ENCODE data around the gene MORN1.

DNA sequence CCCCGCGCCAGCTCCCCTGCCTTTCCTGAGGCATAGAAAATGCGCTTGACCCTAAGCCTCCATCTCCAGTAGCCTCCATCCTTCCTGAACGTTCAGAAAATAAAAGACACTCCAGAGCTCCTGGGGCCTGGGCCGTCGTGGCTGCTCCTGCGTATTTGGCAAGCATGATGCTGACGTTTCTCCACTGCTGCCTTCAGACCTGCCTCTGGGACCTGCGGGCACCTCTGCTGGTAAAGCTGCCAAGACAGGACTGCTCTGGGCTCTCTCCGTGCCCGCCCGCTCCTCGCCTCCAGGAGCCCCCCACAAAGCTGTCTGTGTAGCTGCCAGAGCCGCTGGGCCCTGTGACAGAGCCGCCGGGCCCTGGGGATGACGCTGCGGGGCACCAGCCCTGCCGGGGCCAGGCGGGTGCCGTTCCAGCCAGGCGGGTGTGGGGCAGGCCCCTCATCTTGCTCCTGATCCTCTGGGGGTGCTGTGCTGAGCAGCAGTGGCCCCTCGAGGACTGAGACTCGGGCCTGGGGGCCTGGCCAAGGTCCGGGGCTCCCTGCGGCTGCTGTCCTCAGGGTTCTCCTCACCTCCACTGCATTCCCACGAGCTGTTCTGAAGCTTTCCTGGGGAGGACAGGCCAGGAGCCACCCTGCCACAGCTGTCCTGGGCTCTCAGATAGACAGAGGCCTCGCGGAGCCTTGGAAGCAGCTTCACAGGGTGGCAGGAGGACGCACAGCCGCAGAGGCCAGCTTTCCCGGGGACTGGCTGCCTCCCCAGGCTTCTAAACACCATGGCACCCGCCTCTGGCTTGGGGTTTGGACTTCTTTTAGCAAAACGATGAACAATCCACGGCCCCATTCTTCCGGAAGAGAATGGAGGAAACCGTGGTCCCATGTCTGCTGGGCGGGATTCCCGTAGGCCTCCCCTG, 48.1 kb downstream of the MORN1 start:
- TF ChIP-seq, protein P1, sequence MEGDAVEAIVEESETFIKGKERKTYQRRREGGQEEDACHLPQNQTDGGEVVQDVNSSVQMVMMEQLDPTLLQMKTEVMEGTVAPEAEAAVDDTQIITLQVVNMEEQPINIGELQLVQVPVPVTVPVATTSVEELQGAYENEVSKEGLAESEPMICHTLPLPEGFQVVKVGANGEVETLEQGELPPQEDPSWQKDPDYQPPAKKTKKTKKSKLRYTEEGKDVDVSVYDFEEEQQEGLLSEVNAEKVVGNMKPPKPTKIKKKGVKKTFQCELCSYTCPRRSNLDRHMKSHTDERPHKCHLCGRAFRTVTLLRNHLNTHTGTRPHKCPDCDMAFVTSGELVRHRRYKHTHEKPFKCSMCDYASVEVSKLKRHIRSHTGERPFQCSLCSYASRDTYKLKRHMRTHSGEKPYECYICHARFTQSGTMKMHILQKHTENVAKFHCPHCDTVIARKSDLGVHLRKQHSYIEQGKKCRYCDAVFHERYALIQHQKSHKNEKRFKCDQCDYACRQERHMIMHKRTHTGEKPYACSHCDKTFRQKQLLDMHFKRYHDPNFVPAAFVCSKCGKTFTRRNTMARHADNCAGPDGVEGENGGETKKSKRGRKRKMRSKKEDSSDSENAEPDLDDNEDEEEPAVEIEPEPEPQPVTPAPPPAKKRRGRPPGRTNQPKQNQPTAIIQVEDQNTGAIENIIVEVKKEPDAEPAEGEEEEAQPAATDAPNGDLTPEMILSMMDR (IDR thresholded peaks at IDR 0.05; ENCODE audit: low read depth, low read length, poor library complexity, severe bottlenecking), result no peak
- TF ChIP-seq EZH2phosphoT487 (IDR thresholded peaks at IDR 0.05; ENCODE audit: borderline replicate concordance, low read length), result no peak
